ENCODE data around the gene GAD2. TPM values are rescaled to one million over a fixed set of nuclear protein-coding genes. Genes with fewer than 3 reads are reported as not detected.

GAD2 gene
- total and polyA plus RNA-seq, 2 experiments from 2014 or later = 0.56 to 0.86 TPM

DNA sequence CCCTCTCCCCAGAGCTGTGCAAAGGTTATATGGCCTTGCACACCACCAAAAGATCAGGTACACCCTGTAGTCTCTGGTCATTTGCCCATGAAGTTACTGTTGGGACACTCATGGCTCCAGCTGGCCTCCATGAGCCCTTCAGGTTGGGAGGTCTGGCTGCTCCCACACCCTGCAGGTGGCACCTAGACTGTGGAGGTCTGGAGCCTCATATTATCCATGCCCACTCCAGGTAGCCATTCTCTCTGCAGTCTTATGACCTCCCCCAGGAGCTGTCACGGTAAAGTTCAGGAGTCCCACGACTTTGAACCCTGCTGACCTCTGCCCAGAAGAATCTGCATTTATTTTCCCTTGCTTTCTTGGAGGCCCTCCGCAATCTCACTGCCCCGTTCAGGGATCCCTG, 39.2 kb upstream of the GAD2 start:
- Mint-ChIP-seq H3K36me3 (ENCODE audit: low read depth) (no peaks in the 10 kb centered on the region), H3K4me3 (no peak overlapping the region), H3K9me3 (no peaks in the 10 kb centered on the region; the same call in 2 of the 3 replicates), H3K4me1 (peaks cover 8% of the 10 kb centered on the region; the same call in 2 of the 3 replicates), H3K27me3 (ENCODE audit: insufficient read depth, low read depth, poor library complexity) (peaks cover 4% of the 10 kb centered on the region), H3K27ac (no peak overlapping the region)
- Histone ChIP-seq H3K36me3 (ENCODE audit: insufficient read depth) (no peaks in the 10 kb centered on the region), H3K27ac (ENCODE audit: low read depth) (no peak overlapping the region), H4K20me1 (replicated peaks; ENCODE audit: insufficient read depth) (no peaks in the 10 kb centered on the region), H2AFZ (no peak overlapping the region), H3K4me3 (no peak overlapping the region), H3K79me2 (replicated peaks; ENCODE audit: insufficient read depth) (no peaks in the 10 kb centered on the region), H3F3A (replicated peaks; ENCODE audit: low read depth) (no peaks in the 10 kb centered on the region), H3K4me2 (no peak overlapping the region), H3K4me1 (ENCODE audit: insufficient read depth) (no peaks in the 10 kb centered on the region), H3K9me2 (ENCODE audit: insufficient read depth) (no peaks in the 10 kb centered on the region), H3K27me3 (ENCODE audit: insufficient read depth) (no peaks in the 10 kb centered on the region)
- no peak for DNase-seq (ENCODE audit: low spot score)
- TF ChIP-seq, protein P1, sequence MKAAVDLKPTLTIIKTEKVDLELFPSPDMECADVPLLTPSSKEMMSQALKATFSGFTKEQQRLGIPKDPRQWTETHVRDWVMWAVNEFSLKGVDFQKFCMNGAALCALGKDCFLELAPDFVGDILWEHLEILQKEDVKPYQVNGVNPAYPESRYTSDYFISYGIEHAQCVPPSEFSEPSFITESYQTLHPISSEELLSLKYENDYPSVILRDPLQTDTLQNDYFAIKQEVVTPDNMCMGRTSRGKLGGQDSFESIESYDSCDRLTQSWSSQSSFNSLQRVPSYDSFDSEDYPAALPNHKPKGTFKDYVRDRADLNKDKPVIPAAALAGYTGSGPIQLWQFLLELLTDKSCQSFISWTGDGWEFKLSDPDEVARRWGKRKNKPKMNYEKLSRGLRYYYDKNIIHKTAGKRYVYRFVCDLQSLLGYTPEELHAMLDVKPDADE (IDR thresholded peaks at IDR 0.05) = no peak
- ATAC-seq = no peak

DNA sequence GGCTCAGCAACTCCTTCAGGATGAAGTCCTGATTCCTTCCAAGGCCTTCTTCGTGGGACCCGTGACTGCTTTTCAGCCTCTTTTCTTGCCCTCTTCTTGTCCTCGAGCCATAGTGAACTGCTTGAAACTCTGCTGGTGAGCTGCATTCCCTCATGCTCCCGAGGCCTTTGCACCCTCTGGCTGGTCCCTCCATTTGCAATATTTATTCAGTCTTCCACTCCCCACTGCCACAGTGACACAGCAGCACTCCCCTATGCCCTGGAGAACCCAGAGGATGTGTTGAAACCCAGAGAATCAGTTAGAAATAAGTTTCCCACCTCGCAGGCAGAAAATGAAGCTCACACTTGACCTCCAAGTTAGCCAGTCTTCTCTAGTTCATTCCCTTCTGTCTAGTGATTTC, 22.3 kb upstream of the GAD2 start:
- ATAC-seq = no peak
- no peak overlapping the region for H3K4me3 ChIP-seq
- no peak overlapping the region for H3K4me3 Mint-ChIP-seq
- TF ChIP-seq, protein P2, sequence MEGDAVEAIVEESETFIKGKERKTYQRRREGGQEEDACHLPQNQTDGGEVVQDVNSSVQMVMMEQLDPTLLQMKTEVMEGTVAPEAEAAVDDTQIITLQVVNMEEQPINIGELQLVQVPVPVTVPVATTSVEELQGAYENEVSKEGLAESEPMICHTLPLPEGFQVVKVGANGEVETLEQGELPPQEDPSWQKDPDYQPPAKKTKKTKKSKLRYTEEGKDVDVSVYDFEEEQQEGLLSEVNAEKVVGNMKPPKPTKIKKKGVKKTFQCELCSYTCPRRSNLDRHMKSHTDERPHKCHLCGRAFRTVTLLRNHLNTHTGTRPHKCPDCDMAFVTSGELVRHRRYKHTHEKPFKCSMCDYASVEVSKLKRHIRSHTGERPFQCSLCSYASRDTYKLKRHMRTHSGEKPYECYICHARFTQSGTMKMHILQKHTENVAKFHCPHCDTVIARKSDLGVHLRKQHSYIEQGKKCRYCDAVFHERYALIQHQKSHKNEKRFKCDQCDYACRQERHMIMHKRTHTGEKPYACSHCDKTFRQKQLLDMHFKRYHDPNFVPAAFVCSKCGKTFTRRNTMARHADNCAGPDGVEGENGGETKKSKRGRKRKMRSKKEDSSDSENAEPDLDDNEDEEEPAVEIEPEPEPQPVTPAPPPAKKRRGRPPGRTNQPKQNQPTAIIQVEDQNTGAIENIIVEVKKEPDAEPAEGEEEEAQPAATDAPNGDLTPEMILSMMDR (conservative IDR thresholded peaks at IDR 0.05; ENCODE audit: low read depth in 2 of 2) = no peak
- TF ChIP-seq ZNF331 (CRISPR knock-in tag; IDR thresholded peaks at IDR 0.05; ENCODE audit: low read depth) (no peak), STAT1 (IDR thresholded peaks at IDR 0.05; ENCODE audit: unreplicated experiment) (no peak), POLR2AphosphoS5 (IDR thresholded peaks at IDR 0.05; ENCODE audit: low read depth) (no peak), CREB1 (CRISPR knock-in tag; IDR thresholded peaks at IDR 0.05; ENCODE audit: low read depth) (no peak), ZNF114 (CRISPR knock-in tag; IDR thresholded peaks at IDR 0.05) (no peak), EZH2 (IDR thresholded peaks at IDR 0.05; ENCODE audit: low read depth, unreplicated experiment) (no peak)
- TF ChIP-seq, protein P3, sequence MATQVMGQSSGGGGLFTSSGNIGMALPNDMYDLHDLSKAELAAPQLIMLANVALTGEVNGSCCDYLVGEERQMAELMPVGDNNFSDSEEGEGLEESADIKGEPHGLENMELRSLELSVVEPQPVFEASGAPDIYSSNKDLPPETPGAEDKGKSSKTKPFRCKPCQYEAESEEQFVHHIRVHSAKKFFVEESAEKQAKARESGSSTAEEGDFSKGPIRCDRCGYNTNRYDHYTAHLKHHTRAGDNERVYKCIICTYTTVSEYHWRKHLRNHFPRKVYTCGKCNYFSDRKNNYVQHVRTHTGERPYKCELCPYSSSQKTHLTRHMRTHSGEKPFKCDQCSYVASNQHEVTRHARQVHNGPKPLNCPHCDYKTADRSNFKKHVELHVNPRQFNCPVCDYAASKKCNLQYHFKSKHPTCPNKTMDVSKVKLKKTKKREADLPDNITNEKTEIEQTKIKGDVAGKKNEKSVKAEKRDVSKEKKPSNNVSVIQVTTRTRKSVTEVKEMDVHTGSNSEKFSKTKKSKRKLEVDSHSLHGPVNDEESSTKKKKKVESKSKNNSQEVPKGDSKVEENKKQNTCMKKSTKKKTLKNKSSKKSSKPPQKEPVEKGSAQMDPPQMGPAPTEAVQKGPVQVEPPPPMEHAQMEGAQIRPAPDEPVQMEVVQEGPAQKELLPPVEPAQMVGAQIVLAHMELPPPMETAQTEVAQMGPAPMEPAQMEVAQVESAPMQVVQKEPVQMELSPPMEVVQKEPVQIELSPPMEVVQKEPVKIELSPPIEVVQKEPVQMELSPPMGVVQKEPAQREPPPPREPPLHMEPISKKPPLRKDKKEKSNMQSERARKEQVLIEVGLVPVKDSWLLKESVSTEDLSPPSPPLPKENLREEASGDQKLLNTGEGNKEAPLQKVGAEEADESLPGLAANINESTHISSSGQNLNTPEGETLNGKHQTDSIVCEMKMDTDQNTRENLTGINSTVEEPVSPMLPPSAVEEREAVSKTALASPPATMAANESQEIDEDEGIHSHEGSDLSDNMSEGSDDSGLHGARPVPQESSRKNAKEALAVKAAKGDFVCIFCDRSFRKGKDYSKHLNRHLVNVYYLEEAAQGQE (IDR thresholded peaks at IDR 0.05; ENCODE audit: unreplicated experiment) = no peak
- TF ChIP-seq, protein P4, sequence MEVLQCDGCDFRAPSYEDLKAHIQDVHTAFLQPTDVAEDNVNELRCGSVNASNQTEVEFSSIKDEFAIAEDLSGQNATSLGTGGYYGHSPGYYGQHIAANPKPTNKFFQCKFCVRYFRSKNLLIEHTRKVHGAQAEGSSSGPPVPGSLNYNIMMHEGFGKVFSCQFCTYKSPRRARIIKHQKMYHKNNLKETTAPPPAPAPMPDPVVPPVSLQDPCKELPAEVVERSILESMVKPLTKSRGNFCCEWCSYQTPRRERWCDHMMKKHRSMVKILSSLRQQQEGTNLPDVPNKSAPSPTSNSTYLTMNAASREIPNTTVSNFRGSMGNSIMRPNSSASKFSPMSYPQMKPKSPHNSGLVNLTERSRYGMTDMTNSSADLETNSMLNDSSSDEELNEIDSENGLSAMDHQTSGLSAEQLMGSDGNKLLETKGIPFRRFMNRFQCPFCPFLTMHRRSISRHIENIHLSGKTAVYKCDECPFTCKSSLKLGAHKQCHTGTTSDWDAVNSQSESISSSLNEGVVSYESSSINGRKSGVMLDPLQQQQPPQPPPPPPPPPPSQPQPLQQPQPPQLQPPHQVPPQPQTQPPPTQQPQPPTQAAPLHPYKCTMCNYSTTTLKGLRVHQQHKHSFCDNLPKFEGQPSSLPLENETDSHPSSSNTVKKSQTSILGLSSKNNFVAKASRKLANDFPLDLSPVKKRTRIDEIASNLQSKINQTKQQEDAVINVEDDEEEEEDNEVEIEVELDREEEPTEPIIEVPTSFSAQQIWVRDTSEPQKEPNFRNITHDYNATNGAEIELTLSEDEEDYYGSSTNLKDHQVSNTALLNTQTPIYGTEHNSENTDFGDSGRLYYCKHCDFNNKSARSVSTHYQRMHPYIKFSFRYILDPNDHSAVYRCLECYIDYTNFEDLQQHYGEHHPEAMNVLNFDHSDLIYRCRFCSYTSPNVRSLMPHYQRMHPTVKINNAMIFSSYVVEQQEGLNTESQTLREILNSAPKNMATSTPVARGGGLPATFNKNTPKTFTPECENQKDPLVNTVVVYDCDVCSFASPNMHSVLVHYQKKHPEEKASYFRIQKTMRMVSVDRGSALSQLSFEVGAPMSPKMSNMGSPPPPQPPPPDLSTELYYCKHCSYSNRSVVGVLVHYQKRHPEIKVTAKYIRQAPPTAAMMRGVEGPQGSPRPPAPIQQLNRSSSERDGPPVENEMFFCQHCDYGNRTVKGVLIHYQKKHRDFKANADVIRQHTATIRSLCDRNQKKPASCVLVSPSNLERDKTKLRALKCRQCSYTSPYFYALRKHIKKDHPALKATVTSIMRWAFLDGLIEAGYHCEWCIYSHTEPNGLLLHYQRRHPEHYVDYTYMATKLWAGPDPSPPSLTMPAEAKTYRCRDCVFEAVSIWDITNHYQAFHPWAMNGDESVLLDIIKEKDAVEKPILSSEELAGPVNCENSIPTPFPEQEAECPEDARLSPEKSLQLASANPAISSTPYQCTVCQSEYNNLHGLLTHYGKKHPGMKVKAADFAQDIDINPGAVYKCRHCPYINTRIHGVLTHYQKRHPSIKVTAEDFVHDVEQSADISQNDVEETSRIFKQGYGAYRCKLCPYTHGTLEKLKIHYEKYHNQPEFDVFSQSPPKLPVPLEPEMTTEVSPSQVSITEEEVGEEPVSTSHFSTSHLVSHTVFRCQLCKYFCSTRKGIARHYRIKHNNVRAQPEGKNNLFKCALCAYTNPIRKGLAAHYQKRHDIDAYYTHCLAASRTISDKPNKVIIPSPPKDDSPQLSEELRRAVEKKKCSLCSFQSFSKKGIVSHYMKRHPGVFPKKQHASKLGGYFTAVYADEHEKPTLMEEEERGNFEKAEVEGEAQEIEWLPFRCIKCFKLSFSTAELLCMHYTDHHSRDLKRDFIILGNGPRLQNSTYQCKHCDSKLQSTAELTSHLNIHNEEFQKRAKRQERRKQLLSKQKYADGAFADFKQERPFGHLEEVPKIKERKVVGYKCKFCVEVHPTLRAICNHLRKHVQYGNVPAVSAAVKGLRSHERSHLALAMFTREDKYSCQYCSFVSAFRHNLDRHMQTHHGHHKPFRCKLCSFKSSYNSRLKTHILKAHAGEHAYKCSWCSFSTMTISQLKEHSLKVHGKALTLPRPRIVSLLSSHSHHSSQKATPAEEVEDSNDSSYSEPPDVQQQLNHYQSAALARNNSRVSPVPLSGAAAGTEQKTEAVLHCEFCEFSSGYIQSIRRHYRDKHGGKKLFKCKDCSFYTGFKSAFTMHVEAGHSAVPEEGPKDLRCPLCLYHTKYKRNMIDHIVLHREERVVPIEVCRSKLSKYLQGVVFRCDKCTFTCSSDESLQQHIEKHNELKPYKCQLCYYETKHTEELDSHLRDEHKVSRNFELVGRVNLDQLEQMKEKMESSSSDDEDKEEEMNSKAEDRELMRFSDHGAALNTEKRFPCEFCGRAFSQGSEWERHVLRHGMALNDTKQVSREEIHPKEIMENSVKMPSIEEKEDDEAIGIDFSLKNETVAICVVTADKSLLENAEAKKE (CRISPR knock-in tag; IDR thresholded peaks at IDR 0.05) = no peak

More for the DNA sequence above, 22.3 kb upstream of the GAD2 start:
- Histone ChIP-seq H3F3A (replicated peaks; ENCODE audit: low read depth) (no peaks in the 10 kb centered on the region), H2AFZ (no peak overlapping the region), H3K79me2 (replicated peaks; ENCODE audit: insufficient read depth) (no peaks in the 10 kb centered on the region), H3K36me3 (ENCODE audit: insufficient read depth) (no peaks in the 10 kb centered on the region), H4K20me1 (replicated peaks; ENCODE audit: insufficient read depth) (no peaks in the 10 kb centered on the region), H3K27me3 (ENCODE audit: insufficient read depth) (no peaks in the 10 kb centered on the region), H3K4me1 (ENCODE audit: insufficient read depth) (peaks cover 2% of the 10 kb centered on the region; the same call in 1 of the 2 replicates), H3K4me2 (no peak overlapping the region), H3K9me2 (ENCODE audit: insufficient read depth) (no peaks in the 10 kb centered on the region), H3K27ac (ENCODE audit: low read depth) (no peak overlapping the region)
- H3K27me3 Mint-ChIP-seq (ENCODE audit: insufficient read depth, low read depth, poor library complexity) = no peaks in the 10 kb centered on the region
- no peak overlapping the region for H3K27ac Mint-ChIP-seq
- DNase-seq (ENCODE audit: low spot score) = no peak
- no peaks in the 10 kb centered on the region for H3K9me3 Mint-ChIP-seq
- no peaks in the 10 kb centered on the region for H3K36me3 Mint-ChIP-seq (ENCODE audit: low read depth)
- H3K4me1 Mint-ChIP-seq = peaks cover 7% of the 10 kb centered on the region; the same call in 1 of the 3 replicates

Data from GM23338 (cell line).